ENCODE results near the gene PDE3A. TPM values are rescaled to one million over a fixed set of nuclear protein-coding genes. Genes with fewer than 3 reads are reported as not detected.
"Not testable (repeated sequence)": the region's sequence is repeated elsewhere in the genome, so short reads cannot be mapped to it uniquely, and the experiment has no call there.

The PDE3A gene
- total RNA-seq (18.3 TPM), polyA plus RNA-seq (ENCODE audit: insufficient read depth, low read depth, low replicate concordance) (3.3 TPM)
- long read RNA-seq, donor 1, full-length matches to known transcripts: 1 of 1 reads
- long read RNA-seq, donor 1, partial matches to known transcripts: 0 of 1 reads
- long read RNA-seq, donor 1, other reads (novel, unspliced or antisense): 0 of 1 reads
- long read RNA-seq, donor 2, full-length matches to known transcripts: 2 of 2 reads
- long read RNA-seq, donor 2, partial matches to known transcripts: 0 of 2 reads
- long read RNA-seq, donor 2, other reads (novel, unspliced or antisense): 0 of 2 reads
- long read RNA-seq, donor 3: 0 reads
- long read RNA-seq, donor 4, full-length matches to known transcripts: 1 of 1 reads
- long read RNA-seq, donor 4, partial matches to known transcripts: 0 of 1 reads
- long read RNA-seq, donor 4, other reads (novel, unspliced or antisense): 0 of 1 reads
- long read RNA-seq, donor 5: 0 reads
- long read RNA-seq, donor 6: 0 reads
- long read RNA-seq, donor 7, full-length matches to known transcripts: 3 of 11 reads
- long read RNA-seq, donor 7, partial matches to known transcripts: 2 of 11 reads
- long read RNA-seq, donor 7, other reads (novel, unspliced or antisense): 6 of 11 reads
- long read RNA-seq, donor 8, full-length matches to known transcripts: 2 of 2 reads
- long read RNA-seq, donor 8, partial matches to known transcripts: 0 of 2 reads
- long read RNA-seq, donor 8, other reads (novel, unspliced or antisense): 0 of 2 reads
- long read RNA-seq, donor 9: 0 reads
- long read RNA-seq, donor 10, full-length matches to known transcripts: 1 of 1 reads
- long read RNA-seq, donor 10, partial matches to known transcripts: 0 of 1 reads
- long read RNA-seq, donor 10, other reads (novel, unspliced or antisense): 0 of 1 reads

DNA sequence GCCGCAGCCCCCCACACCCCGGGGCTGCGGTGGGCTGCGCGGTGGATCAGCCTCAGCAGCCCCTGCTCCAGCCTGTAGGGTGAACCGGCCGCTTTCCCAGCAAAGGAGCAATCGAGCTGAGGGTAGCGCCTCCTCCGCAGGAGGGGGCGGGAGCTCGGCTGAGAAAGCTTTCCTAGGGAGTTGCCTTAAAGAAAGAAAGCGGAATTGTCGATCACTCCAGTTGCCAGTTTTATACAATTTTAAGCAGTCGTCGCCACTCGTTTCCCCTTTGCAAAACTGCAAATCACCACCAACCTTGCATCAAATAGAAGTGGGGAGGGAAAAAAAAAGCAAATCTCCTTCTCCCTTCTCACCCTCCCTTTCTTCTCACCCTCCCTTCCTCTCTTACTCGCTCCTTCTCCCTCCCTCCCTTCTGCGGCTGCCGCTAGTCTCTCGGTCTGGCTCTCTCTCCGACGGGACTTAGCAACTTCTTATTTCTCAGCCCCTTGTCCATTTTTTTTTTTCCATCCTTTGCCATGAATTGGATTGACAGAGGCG is at the start of gene PDE3A:
Gene PDE3A (plus strand): TSS at position 424 of the 537 bp plus-strand sequence. CDS start 748 bp downstream, outside the sequence.
- Histone ChIP-seq H3K27me3 (ENCODE audit: control insufficient read depth, insufficient read depth, low read length) (no peaks in the 10 kb centered on the region), H3K4me3 (ENCODE audit: low read length in 3 of 3) (peak within 1 kb of the TSS; percentile 73 to 95 (median 87)), H3K4me1 (ENCODE audit: control insufficient read depth in 2 of 3, insufficient read depth in 2 of 3, low read depth in 1 of 3, low read length in 3 of 3) (peaks cover 0 to 5% (median 0%) of the 10 kb centered on the region in 3 donors), H3K9ac (ENCODE audit: low read length in 3 of 3) (peak within 1 kb of the TSS; percentile 13 to 78 (median 73)), H3K9me3 (ENCODE audit: control insufficient read depth in 2 of 3, insufficient read depth in 1 of 3, low read length in 3 of 3) (no peaks in the 10 kb centered on the region), H3K27ac (ENCODE audit: low read depth in 2 of 2, low read length in 2 of 2) (peak within 1 kb of the TSS; percentile 91), H3K36me3 (ENCODE audit: control insufficient read depth in 2 of 3, insufficient read depth in 3 of 3, low read length in 3 of 3) (no peaks in the 10 kb centered on the region)
- intact Hi-C loops (cut with DNase I): no loop called here
- FAIRE-seq: no peak
- peak; percentile 85 to 95 (median 86) for DNase-seq
- TF ChIP-seq, protein P1, sequence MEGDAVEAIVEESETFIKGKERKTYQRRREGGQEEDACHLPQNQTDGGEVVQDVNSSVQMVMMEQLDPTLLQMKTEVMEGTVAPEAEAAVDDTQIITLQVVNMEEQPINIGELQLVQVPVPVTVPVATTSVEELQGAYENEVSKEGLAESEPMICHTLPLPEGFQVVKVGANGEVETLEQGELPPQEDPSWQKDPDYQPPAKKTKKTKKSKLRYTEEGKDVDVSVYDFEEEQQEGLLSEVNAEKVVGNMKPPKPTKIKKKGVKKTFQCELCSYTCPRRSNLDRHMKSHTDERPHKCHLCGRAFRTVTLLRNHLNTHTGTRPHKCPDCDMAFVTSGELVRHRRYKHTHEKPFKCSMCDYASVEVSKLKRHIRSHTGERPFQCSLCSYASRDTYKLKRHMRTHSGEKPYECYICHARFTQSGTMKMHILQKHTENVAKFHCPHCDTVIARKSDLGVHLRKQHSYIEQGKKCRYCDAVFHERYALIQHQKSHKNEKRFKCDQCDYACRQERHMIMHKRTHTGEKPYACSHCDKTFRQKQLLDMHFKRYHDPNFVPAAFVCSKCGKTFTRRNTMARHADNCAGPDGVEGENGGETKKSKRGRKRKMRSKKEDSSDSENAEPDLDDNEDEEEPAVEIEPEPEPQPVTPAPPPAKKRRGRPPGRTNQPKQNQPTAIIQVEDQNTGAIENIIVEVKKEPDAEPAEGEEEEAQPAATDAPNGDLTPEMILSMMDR (IDR thresholded peaks at IDR 0.05; ENCODE audit: borderline replicate concordance, extremely low read depth, insufficient read depth): peak; percentile 2

DNA sequence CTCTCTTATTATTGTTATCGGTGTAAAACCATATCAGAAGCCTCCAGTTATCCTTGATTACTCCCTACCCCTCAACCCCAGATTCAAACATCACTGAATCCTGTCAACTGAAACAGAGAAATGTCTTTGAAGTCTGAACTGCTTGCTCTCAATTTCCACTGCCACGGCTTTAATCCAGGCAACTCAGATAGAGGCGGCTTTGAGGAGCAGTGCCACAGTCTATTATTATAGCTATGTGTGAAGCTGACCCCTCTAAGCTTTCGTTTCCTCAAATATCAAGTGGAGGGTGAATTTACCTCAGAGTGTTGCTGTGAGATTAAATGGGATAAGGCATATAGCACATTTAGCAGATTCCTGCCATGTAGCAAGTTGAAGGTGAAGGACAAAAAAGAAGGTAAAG is 49.0 kb upstream of the PDE3A start:
- no peak overlapping the region for H3K4me3 ChIP-seq (ENCODE audit: low read length in 3 of 3)
- no peaks in the 10 kb centered on the region for H3K9me3 ChIP-seq (ENCODE audit: control insufficient read depth in 2 of 3, insufficient read depth in 1 of 3, low read length in 3 of 3)
- TF ChIP-seq, protein P1 (IDR thresholded peaks at IDR 0.05; ENCODE audit: borderline replicate concordance, extremely low read depth, insufficient read depth): no peak
- H3K36me3 ChIP-seq (ENCODE audit: control insufficient read depth in 2 of 3, insufficient read depth in 3 of 3, low read length in 3 of 3): no peaks in the 10 kb centered on the region
- no peak overlapping the region for H3K9ac ChIP-seq (ENCODE audit: low read length in 3 of 3)
- H3K27ac ChIP-seq (ENCODE audit: low read depth in 2 of 2, low read length in 2 of 2): no peak overlapping the region
- DNase-seq (peak in 2 of 5 donors; percentile 9 to 11), FAIRE-seq (no peak)
- H3K27me3 ChIP-seq (ENCODE audit: control insufficient read depth, insufficient read depth, low read length): no peaks in the 10 kb centered on the region
- no peaks in the 10 kb centered on the region for H3K4me1 ChIP-seq (ENCODE audit: control insufficient read depth in 2 of 3, insufficient read depth in 2 of 3, low read depth in 1 of 3, low read length in 3 of 3)
- intact Hi-C loops (cut with DNase I): no loop called here

DNA sequence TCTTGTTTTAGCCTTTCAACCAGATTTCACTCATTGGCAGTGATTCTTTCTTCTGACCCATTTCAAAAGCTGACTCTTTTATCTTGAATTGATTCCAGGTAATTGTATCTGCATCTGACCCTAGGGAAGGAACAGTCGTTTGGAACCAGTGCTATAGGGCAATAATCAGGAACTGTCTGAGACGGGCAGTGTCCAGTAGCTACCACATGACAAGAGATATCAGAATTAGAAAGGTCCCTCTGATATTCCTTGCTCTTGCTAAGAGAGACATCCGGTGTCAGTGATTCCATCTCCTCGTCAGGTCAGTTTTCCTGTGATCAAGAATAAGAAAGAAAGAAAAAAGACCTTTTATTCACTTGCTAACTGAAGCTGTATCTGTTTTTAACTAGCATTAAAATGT is 47.8 kb upstream of the PDE3A start:
- intact Hi-C loops (cut with DNase I): no loop called here
- TF ChIP-seq, protein P1 (IDR thresholded peaks at IDR 0.05; ENCODE audit: borderline replicate concordance, extremely low read depth, insufficient read depth): no peak
- no peak overlapping the region for H3K9ac ChIP-seq (ENCODE audit: low read length in 3 of 3)
- H3K27me3 ChIP-seq (ENCODE audit: control insufficient read depth, insufficient read depth, low read length): no peaks in the 10 kb centered on the region
- H3K36me3 ChIP-seq (ENCODE audit: control insufficient read depth in 2 of 3, insufficient read depth in 3 of 3, low read length in 3 of 3): no peaks in the 10 kb centered on the region
- H3K9me3 ChIP-seq (ENCODE audit: control insufficient read depth in 2 of 3, insufficient read depth in 1 of 3, low read length in 3 of 3): no peaks in the 10 kb centered on the region
- DNase-seq (no peak), FAIRE-seq (no peak)
- no peaks in the 10 kb centered on the region for H3K4me1 ChIP-seq (ENCODE audit: control insufficient read depth in 2 of 3, insufficient read depth in 2 of 3, low read depth in 1 of 3, low read length in 3 of 3)
- no peak overlapping the region for H3K27ac ChIP-seq (ENCODE audit: low read depth in 2 of 2, low read length in 2 of 2)
- H3K4me3 ChIP-seq (ENCODE audit: low read length in 3 of 3): no peak overlapping the region

DNA sequence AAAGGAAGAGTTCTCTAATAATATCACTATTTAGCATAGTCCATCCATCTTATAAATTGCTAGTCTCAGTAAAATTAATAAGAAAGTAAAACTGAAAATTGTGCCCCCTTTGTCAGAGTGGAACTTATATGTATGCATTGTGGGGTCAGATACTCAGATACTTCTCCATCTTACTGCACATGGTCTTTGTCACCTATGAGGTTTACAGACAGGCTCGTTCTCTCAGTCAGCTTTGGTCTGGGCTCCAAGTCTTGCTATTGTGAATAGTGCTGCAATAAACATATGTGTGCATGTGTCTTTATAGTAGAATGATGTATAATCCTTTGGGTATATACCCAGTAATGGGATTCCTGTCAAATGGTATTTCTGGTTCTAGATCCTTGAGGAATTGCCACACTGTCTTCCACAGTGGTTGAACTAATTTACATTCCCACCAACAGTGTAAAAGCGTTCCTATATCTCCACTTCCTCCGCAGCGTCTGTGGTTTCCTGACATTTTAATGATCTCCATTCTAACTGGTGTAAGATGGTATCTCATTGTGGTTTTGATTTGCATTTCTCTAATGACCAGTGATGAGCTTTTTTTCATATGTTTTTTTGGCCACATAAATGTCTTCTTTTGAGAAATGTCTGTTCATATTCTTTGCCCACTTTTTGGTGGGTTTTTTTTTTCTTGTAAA is 37.4 kb upstream of the PDE3A start:
- H3K27me3 ChIP-seq (ENCODE audit: control insufficient read depth, insufficient read depth, low read length); H3K4me1 ChIP-seq (ENCODE audit: control insufficient read depth in 2 of 3, insufficient read depth in 2 of 3, low read depth in 1 of 3, low read length in 3 of 3); FAIRE-seq; H3K9me3 ChIP-seq (ENCODE audit: control insufficient read depth in 2 of 3, insufficient read depth in 1 of 3, low read length in 3 of 3); H3K4me3 ChIP-seq (ENCODE audit: low read length in 3 of 3); DNase-seq; H3K36me3 ChIP-seq (ENCODE audit: control insufficient read depth in 2 of 3, insufficient read depth in 3 of 3, low read length in 3 of 3); H3K9ac ChIP-seq (ENCODE audit: low read length in 3 of 3); H3K27ac ChIP-seq (ENCODE audit: low read depth in 2 of 2, low read length in 2 of 2); intact Hi-C loops (cut with DNase I): not testable (repeated sequence)

Data from kidney (tissue), 22 donors.